Umbilical cord (tissue), 2 donors: ENCODE measurements around the gene RPL29. TPM values are rescaled to one million over a fixed set of nuclear protein-coding genes. Genes with fewer than 3 reads are reported as not detected.

Experiments used
- DNase-seq: peaks from one replicate; pipeline ENCODE4 v3.0.0-alpha.2; 2015; ENCODE audit warnings: low spot score
- total RNA-seq: library from RNA; depleted of rRNA; stranded (reverse); fragments of >200 nt; gene quantifications from one replicate; pipeline ENCODE4 v1.2.3, GENCODE V29; 2014; ENCODE audit warnings: low replicate concordance; ENCODE audit not compliant: insufficient read depth

The RPL29 gene
- total RNA-seq, 1 donor from 2014 or later = 786 TPM

DNA sequence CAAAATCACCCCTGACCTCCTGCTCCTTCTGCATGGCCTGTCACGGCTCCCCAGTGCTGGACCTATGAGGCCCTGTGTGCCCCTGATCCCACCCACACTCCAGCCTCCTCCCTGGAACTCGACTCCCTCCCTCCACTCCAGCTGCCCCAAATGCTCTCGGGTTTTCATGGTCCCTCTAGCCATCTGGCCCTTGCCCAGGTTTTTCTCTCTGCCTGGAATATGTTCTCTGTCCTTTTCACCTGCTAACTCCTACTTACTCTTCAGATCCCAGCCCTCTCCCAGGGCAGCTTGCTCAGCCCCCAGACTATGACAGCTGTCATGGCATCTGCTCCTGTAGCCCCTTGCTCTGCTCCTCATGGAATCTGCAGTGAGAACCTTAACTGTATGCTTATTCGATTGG, 30.3 kb upstream of the RPL29 start:
- no peak for DNase-seq

DNA sequence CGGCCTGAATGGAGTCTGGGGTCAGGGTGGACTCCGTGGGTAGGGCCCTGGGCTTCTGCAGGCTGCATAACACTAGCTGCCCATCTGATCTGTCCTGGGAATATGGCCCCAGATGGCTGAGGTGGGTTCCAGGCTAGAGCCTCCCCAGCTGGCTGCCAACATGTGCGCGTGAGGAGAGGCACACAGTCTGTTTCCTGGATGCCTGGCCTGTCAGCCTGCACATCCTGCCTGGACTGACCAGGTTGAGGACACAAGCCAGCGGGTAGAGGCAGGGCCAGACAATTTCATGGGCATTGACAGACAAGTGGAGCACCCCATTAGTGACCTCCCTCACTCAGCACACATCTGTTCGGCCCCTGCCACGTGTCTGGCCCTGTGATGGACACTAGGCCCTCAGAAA, 29.8 kb upstream of the RPL29 start:
- DNase-seq = no peak

DNA sequence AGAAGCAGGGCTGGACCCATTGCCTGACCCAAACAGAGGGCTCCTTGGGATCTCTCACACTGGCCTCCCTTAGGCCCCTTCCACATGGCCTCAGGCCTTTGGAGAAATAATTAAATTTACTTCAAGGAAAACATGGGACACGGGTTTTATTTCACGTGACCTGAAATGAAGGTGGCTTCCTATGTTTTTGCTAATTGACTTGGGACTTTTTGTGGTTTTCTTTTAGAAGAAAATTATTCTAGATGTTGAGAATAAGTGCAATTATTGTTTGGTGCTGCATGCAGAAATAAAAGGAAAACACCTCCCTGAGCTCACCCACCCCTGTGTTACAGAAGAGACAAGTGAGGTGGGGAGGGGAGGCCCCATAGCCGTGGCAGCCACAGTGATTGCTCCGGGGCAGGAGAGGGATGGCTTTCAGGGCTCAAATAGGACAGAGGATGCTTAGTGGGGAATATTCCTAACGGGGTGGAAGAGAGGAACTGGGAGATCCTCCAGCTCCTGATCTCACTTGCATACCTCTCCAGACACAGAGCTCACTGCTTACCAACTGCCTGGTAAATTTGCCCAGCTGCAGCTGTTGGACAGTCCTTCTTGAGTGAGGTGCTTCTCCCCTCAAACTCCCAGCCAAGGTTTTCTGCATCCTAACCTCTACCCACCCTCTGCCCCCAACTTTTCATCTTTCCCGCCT, 29.2 kb upstream of the RPL29 start:
- DNase-seq = no peak

DNA sequence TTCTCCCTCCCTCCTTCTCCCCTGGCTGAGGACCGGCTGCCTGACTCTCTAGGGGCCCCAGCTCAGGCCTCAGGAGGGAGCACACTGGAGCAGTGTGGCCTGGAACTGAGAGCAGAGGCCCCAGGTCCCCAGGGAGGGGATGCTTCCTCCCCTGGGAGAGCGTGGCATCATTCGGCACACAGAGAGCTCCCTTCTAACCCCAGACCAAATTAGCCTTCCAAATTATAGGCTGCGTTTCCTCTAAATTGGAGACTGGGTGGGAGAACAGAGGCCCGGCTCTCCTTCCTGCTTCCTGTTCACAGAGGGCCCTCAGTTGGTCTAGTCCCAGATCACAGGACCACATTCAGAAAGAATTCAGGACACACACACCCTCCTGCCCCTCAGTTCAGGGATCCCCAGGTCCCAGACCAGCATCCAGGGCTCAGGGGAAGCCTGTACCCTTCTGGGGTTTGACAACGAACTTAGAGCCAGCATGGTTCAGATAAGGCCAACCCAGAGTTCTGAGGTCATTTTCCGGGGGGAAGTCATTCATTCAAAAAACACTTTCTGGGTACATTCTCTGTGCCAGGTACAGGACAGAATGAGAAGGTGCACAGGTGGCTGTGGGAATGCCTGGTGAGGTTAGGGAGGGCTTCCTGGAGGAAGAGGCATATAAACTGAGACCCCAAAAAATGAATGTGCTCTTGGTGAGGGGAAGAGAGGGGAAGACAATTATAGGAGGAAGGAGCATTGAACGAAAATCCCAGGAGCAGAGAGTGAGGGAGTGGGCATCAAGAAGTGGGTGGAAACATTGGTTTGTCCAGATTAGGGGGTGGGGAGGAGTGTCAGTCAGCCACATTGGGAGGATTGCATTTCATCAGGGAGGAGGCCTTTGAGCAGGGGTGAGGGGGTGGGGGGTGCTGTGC, 28.4 kb upstream of the RPL29 start:
- DNase-seq = no peak

DNA sequence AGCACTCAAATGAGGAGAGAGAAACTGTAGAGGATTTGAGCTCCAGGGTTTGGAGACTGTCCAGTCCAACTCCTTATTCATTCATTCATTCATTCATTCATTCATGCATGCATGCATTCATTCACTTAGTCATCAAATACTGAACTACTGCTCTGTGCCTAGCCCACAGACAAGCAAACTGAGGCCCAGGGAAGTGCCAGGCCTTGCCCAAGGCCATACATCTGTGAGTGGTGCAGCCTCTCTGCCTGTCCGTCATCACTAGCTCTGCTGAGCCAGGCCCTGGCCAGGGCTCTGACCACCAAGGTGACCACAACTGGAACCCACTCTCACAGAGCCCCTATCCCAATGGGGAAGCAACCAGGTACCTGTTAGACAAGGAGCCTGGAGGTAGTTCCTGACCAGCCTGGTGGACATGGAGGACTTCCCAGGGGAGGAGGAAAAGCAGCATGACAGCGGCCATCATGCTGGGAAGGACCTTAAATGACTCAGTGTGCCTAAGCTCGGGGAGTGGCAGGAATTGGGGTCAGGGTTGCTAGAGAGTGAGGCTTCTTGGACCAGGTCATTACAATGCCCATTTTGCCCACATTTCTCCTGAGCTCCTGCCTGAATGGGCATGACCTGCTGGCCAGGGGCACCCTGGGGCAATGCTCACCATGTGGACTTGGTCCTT, 27.5 kb upstream of the RPL29 start:
- no peak for DNase-seq

DNA sequence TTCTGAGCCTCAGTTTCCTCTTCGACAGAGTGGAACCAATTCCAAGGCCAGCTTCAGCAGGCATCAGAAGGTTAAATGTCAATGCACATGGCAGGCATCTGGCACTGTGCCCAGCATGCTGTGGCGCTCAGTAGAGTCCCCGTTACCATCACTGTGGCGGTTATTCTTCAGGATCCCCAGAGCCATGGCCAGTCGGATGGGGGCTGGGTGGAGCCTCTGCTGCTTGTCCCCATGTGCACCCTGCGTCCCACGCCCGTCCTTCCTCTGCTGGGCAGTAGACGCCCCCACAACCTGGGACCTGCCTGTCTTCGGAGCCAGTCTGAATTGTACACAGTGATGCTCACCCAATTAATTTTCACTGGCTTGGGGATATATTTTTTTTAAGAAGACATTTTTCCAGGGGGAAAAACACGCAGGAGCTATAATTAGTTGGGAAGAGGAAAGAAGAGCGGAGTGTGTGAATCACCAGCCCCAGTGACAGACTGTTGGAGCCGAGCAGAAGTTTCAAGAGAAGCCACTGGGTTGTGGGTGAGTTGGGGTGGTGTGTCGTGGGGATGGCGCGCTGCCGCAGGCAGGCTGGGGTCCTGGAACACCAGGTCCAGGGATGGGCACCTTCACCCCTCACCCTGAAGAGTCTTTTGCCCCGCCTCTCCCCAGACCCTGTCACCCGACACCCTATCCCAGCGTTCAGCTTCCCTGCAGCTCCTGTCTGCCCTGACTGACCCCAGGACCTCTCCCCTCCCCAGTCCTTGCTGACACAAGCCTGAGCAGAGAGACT, 26.8 kb upstream of the RPL29 start:
- DNase-seq = no peak

DNA sequence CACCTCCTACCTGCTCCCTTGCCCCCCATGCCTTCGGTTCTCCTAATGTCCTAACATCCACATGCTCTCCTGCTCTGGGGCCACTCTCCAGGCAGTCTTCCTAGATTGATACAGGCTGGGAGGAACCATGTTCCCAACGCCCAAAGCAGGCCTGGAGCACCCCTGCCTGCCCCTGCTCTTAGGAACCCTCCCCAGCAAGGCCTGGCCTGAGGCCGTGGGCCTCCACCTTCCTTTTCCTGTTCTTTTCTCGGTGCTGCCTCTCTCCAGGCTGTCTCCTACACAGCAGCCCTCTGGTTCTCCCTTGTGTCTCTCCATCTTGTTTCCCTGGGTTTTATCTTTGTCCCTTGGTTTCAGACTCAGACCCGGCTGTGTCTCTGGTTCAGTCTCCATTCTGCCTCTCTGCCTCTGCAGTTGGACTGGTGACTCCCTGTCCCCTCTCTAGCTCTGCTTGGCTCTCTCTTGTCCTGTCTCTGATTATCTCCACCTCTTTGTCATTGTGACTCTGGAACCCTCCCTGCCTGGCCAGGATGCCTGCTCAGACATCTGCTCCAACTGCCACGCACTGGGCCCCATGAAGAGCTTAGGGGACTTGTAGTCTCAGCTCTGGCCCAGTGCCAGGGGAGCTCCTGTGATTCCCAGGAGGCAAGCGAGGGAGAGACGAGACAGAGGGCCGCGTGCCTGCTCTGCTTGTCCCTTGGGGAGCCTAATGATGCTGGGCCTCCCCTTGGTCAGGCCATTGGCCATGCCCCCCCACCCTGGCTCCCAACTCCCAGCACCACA, 26.0 kb upstream of the RPL29 start:
- no peak for DNase-seq

DNA sequence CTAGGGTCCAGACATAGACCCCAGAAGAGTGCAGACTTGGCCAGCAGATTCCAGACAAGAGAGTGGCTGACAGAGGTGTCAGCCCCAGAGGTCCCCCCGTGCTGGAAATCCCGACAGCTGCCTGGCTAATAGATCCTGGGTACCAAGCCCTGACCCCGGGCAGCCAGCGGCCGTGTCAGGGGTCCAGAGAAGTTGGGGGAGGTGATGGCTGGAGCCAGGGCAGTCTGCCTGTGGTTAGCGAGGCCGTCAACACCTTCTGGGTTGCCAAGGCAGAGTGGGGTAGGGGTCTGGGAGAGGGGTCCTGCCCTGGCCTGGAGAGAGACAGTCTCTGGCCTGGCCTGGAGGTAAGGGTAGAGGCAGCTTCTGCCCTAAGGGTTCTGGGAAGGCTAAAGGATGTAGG, 25.1 kb upstream of the RPL29 start:
- no peak for DNase-seq

DNA sequence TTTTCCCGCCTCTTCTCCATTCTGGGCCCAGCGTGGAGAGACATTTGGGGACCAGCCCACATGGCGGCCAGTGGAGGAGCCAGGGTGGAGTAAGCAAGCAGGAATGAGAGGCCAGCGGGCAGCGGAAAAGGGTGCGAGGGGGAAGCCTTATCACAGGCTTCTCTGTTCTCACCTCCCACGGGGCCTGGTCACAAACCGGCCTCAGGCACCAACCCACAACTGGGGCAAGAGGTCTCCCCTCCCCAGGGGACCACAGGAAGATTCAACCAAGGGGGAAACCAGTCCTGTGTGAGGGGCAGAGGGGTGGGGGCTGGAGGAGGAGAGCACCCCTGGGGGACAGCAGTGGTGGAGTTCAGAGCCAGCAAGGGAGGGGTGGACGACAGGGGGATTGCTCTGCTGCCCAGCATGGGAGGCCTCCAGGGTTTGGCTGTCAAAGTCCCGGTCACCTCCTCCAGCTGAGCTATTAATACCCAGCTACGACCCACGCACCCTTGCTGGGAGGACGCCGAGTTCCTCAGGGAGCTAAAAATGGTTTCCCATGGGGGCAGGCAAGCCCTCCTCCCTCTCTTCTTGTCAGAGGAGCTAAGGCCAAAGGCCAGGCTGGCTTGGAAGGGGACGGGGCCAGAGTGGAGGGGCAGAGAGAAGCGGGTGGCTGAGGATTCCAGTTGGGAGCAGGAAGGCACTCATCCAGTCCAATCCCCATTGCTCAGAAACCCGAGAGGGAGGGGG, 23.8 kb upstream of the RPL29 start:
- DNase-seq = no peak

DNA sequence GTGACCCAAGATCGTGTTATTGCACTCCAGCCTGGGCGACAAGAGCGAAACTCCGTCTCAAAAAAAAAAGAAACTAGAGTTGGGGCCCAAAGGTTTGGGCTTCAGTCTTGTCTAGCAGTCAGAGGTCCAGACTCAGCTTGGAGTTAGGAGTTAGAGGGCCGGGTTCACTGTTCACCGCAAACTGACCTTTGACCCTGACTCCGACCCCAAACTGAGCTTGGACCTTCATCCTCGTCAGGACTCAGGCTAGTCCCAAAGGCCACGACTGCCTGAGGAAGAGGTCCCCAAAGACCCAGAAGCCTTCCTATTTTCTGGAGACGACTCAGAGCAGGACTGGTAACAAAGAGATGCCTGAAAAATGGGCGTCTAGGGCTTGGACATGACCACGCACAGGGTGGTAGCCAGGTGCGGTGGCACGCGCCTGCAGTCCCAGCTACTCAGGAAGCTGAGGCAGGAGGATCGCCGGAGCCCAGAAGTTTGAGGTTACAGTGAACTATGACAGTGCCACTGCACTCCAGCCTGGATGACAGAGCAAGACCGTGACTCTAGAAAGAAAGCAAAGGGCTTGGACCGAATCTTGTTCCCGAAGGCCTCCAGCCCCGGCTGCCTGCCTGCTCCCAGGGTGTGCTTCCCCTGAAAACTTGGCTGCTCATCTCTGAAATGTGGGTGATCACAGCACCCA, 22.8 kb upstream of the RPL29 start:
- no peak for DNase-seq

DNA sequence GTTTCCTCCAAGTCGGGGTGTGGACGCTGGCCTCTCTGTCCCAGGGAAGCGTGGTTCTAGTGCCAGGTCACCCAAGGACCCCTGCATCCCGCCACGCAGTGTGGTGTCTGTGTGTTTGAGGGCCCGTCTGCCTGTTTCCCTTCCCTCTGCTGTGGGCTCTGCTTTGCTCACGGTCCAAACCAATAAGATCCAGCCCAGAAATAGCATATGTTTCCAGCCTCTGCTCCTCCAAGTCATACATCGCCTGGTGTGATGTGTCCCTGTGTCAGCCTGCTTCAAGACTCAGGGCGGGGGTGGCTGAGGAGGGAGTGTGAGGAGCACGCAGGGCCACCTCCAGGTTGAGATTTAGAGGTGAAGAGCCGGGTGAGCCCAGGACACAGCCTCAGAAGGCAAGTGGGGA, 21.9 kb upstream of the RPL29 start:
- no peak for DNase-seq

DNA sequence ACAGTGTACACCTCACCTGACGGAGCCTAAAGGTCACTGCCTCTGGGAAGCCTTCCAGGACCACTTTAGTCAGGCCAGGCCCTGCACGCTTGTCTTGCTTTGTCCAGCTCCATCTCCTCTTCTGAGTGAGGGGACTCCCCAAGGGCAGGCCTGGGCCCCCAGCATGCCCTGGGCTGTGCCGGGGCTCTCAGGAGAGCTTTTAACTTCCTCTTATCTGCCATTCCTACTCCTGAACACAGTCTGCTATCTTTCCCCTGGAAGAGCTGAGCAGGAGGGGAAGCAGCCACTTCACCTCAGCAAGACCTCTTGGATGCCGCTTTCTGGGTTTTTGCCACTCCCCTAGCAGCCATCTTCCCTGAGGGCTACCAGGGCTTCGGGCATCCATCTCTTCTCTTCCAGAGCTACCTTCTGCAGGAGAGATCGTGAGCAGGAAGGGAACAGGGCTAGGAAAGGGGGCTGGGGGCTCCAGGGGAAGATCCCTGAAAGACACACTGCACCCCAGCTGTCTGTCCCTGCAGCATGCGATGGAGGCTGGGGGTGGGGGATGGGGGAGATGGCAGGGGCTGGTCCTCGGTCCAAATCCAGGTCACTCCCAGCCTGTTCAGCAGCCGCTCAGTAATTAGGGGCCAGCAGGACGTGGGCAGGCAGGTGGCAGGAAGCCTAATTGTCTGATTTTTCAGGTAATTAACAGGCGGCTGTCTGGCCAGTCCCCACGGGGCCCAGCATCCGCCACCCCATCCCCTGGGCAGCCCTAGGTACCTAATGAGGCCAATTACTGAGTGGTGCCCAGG, 19.9 kb upstream of the RPL29 start:
- DNase-seq = no peak

DNA sequence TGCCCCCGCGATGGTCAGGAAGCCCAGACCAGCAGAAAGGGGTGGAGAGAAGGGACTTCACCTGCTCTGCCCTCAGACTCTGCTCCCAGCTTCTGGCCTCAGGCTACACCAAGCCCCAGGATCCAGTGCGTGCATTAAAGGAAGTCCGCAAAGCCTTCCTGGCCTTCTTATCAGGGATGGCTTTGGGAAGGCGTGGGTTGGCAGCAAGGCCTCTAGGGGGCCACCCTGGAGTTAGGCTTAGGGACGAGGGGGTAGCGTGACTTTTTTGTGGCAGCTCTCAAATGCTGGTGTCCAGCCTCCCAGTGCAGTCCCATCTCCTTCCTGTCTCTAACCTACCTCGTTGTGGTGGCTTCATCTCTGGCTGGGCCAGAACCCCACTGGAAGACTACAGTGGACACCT, 18.9 kb upstream of the RPL29 start:
- peak; percentile 62 for DNase-seq

DNA sequence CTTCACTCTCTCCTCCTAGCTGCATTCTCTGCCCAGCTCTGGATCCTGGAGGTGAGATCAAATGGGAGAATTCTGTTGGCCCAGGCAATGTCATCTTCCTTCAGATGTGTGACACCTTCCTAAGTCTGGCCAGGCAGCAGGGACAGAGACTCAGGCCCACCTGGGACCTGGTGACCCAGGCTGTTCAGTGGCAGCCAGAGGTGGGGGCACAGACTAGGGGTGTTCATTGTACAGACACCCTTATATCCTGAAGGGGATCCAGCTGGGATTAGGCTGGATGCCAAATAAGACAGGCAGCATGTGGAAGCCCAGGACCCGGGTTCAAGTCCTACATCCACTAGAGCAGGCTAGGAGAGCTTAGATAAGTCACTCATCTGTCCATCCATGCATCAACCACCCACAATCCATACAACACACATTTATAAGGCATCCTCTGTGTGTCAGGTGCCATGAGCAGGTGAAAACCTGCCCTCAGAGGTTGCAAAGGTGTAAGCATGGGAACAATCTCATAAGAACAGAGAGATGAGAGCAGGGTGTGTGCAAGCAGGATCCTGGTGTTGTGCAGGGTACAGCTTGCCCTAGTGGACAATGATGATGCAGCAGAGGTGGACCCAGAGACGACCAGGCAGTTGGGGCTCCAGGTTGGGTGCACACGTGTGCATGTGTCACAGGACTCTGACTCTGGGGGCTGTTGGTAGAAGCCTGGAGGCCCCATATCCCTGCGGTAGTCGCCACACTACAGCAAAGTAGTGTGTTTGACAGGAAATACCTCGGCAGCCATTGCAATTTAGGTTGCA, 18.3 kb upstream of the RPL29 start:
- DNase-seq = no peak

DNA sequence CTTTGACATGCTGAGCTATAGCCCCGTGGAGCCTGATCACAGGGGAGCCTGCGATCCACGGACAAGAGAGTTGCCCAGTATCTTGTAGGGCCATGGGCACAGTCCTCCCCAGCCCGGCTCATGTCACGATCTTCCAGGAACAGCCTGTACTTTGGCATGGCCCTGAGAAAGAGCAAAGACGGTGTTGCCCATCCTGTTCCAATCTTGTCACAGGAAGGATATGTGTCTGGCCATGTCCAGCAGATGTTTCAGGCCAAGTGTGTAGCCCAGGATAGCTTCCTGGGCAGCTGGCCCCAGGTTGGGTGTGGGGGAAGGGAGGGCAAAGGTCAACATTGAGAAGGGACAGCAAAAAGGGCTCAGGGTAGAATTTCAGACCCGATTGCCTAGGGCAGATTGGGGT, 17.0 kb upstream of the RPL29 start:
- no peak for DNase-seq

DNA sequence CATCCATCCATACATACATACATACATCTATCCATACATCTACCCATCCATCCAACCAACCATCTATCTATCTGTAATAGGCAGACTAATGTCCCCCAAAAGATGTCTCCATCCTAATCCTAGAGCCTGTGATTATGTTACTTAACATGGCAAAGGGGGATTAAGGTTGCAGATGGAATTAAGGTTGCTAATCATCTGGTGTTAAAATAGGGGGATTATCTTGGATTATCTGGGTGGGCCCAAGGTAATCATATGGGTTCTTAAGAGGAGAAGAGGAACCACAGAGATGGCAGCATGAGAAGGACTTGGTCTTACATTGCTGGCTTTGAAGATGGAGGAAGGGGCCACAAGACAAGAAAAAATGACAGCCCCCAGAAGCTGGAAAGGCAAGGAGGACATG, 14.7 kb upstream of the RPL29 start:
- no peak for DNase-seq

DNA sequence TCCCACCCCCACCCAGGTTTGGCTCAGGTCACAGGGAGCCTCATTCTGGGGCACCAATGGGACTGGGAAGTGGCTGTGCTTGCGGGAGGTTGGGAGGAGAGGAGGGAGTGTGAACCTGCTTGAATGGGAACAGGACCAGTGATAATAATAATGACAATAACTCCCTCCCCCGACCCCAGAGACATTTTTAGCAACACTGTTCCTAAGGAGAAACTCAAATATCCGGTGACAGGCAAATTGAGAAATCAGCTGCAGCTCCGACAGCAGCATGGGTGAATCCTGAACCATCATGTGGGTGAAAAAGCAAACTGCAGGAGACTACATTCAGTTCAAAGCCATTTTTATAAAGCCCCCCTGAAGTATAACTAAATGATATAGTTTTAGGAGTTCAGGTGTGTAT, 11.6 kb upstream of the RPL29 start:
- DNase-seq = no peak

DNA sequence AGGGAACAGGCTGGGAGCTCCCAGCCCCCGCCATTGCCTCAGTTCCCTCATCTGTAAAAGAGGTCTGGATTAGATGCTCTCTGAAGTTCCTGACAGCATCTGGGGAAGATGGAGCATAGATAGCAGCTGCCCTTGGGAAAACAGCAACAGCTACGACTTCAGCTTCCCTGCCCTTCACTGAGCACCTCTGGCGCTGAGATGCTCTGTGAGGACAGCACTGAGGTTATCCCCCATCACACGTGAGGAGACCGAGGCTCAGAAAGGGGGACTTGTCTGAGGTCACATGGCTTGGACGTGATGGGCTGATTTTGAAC, 11.1 kb upstream of the RPL29 start:
- no peak for DNase-seq
